Endodermal cell (in vitro differentiated cells): ENCODE data around the gene CROCC2. TPM values are rescaled to one million over a fixed set of nuclear protein-coding genes. Genes with fewer than 3 reads are reported as not detected.
A peak's percentile ranks its signal among the peaks of the same experiment; 100 is the strongest.

Experiments
- DNase-seq: peaks from one replicate; pipeline ENCODE4 v3.0.0-alpha.2; 2017
- H3K27ac ChIP-seq: 2 replicates; pipeline ENCODE4 v1.5.1; 2013; ENCODE audit warnings: mild to moderate bottlenecking, low read depth, low read length, moderate library complexity
- H3K27me3 ChIP-seq: 2 replicates; pipeline ENCODE4 v1.6.1; 2013; ENCODE audit warnings: mild to moderate bottlenecking, low read length, moderate library complexity; ENCODE audit not compliant: insufficient read depth, control insufficient read depth, poor library complexity, severe bottlenecking
- H3K36me3 ChIP-seq: 2 replicates; pipeline ENCODE4 v1.7.0; 2013; ENCODE audit warnings: mild to moderate bottlenecking, low read length, moderate library complexity; ENCODE audit not compliant: control insufficient read depth, insufficient read depth
- H3K4me1 ChIP-seq: one replicate; pipeline ENCODE4 v1.7.0; 2013; ENCODE audit warnings: low read length; ENCODE audit not compliant: control insufficient read depth, insufficient read depth
- H3K4me3 ChIP-seq: 2 replicates; pipeline ENCODE4 v1.5.1; 2013; ENCODE audit warnings: mild to moderate bottlenecking, low read length, moderate library complexity
- H3K9ac ChIP-seq: 2 replicates; pipeline ENCODE4 v1.6.1; 2013; ENCODE audit warnings: mild to moderate bottlenecking, low read length, moderate library complexity; ENCODE audit not compliant: poor library complexity, severe bottlenecking; ENCODE audit errors: extremely low read depth
- H3K9me3 ChIP-seq: 2 replicates; pipeline ENCODE4 v1.6.1; 2013; ENCODE audit warnings: mild to moderate bottlenecking, low read length, moderate library complexity; ENCODE audit not compliant: control insufficient read depth
- H3K27ac Mint-ChIP-seq: 2 replicates; pipeline ENCODE4 v1.8.0; 2020; ENCODE audit warnings: mixed read lengths
- H3K27me3 Mint-ChIP-seq: 2 replicates; pipeline ENCODE4 v1.8.0; 2021; ENCODE audit warnings: mild to moderate bottlenecking, mixed read lengths; ENCODE audit not compliant: insufficient read depth
- H3K36me3 Mint-ChIP-seq: 2 replicates; pipeline ENCODE4 v1.8.0; 2020; ENCODE audit warnings: low read depth, mixed read lengths
- H3K4me1 Mint-ChIP-seq: 2 replicates; pipeline ENCODE4 v1.8.0; 2020; ENCODE audit warnings: mixed read lengths
- H3K4me3 Mint-ChIP-seq: 2 replicates; pipeline ENCODE4 v1.8.0; 2020; ENCODE audit warnings: mild to moderate bottlenecking, moderate library complexity, mixed read lengths
- H3K9me3 Mint-ChIP-seq: 2 replicates; pipeline ENCODE4 v1.8.0; 2020; ENCODE audit warnings: mild to moderate bottlenecking, mixed read lengths
- CTCF ChIP-seq: fragments of 200-600 bp; sonication (generic); conservative IDR thresholded peaks from 2 replicates; pipeline ENCODE4 v1.5.0; 2021; ENCODE audit warnings: antibody characterized with exemption, mild to moderate bottlenecking
- WGBS, 2 experiments: methylation state at CpG; one replicate each; pipeline versions ENCODE4 v1.1.5 to v1.1.7; 2013; ENCODE audit warnings: missing lambda C conversion rate in 2 of 2, mixed read lengths in 1 of 2; ENCODE audit not compliant: insufficient coverage in 1 of 2, insufficient read length in 1 of 2; 5-methylcytosine and 5-hydroxymethylcytosine counted together
- total RNA-seq, 2 donors: library from RNA; stranded (reverse); fragmentation: NEBNext Ultra II Directional in 1 of 2; extraction: Animal tissue kit (Norgen Biotek cat#: 25700) in 1 of 2; gene quantifications; 2 replicates in 1 of 2; 3 replicates in 1 of 2; pipeline ENCODE4 v1.2.1, GENCODE V29; 2021

Gene CROCC2
- total RNA-seq, 2 donors from 2014 or later, result not detected

DNA sequence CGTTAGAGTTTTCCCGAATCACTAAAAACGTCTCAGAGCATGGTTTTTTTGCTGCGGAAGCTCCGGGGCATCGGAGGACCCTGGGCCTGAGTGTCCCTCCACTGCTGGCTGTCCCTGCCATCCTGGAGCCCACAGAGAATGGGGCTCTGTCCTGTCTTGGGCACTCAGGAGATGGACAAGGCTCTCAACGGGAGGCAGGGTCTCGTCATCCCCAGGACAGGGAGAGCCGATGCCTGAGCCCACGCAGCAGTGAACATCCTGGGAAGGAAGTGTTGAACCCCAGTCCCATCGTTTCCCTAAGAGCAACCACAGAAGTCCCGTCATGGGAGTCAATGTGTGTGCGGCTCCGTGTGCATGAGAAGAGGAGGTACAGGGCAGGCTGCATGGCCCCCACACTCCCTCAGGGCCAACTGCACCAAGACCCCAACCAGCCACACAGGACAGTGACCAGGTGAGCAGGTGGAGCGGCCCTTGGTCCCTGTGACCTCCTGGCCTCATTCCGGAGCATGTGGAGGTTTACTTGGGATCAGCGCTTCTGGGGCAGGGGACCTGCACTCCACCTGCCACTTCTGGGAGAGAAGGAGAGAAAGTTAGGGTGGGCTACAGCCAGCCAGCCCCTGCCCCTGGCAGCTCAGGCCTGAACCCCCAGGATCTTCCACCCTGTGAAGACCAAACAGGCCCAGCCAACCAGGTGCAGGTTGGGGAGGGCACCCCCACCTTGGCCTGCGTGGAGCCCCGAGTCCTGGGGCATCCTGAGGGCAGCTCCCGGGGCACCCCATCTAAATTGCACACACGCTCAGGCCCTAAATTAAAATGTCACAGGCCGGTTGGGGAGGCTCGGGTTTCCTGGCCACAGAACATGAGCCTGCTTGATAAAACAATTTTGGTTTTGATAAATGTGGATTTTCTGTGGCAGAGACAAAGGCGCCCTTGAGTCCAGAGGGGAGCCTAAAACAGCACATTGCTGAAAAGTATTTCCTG, 89.2 kb downstream of the CROCC2 start:
- Histone ChIP-seq H3K9me3 (no peaks in the 10 kb centered on the region), H3K27ac (no peak overlapping the region), H3K27me3 (peaks cover 31% of the 10 kb centered on the region), H3K36me3 (no peaks in the 10 kb centered on the region), H3K4me1 (no peaks in the 10 kb centered on the region), H3K9ac (no peak overlapping the region), H3K4me3 (no peak overlapping the region)
- Mint-ChIP-seq H3K4me1 (peaks cover 1% of the 10 kb centered on the region), H3K36me3 (no peaks in the 10 kb centered on the region), H3K9me3 (no peaks in the 10 kb centered on the region), H3K27ac (no peak overlapping the region), H3K27me3 (peaks cover 16% of the 10 kb centered on the region), H3K4me3 (no peak overlapping the region)
- WGBS, 2 experiments, result 94% methylated on average over 18 to 24 of the region's 24 CpGs
- TF ChIP-seq CTCF, result no peak
- peak; percentile 35 for DNase-seq

DNA sequence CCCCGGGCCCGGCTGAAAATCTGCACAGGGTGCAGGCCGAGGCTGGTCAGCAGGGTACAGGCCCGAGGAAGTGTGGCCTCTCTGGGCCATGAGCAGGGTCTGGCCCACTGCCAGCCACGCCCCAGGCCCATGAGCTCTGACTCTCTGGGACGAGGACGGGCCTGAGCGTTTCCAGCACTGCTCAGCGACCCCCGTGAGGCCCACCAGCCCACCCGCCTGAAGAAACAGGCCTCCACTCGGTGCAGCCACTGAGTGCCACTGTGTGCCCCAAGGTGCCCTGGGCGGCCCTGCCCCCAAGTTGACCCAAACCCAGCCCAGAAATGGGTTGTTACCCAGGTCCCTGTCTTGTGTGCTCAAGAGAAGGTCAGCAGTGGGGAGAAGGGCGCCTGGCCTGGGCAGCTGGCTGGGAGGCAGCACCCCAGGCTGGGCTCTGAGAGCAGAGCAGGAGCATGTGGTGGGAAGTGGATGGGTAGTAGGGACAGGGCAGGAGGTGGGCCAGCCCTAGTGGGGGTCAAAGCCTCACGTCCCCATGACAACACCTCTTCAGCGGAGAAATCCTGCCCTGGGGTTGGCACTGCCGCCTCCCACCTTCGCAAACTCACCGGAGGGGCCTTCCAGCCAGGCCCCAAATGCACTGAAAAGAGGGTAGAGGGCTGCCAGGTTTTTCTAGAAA, 90.2 kb downstream of the CROCC2 start:
- Mint-ChIP-seq H3K4me3 (no peak overlapping the region), H3K4me1 (peaks cover 1% of the 10 kb centered on the region), H3K9me3 (no peaks in the 10 kb centered on the region), H3K27ac (no peak overlapping the region), H3K36me3 (no peaks in the 10 kb centered on the region), H3K27me3 (peaks cover 25% of the 10 kb centered on the region)
- H3K9me3 ChIP-seq, result no peaks in the 10 kb centered on the region
- H3K4me3 ChIP-seq, result no peak overlapping the region
- 81 to 97% methylated on average over 7 to 19 of the region's 19 CpGs for WGBS, 2 experiments
- no peak overlapping the region for H3K9ac ChIP-seq
- peak; percentile 37 for DNase-seq
- no peak for TF ChIP-seq CTCF
- no peaks in the 10 kb centered on the region for H3K4me1 ChIP-seq
- peaks cover 41% of the 10 kb centered on the region for H3K27me3 ChIP-seq
- H3K36me3 ChIP-seq, result no peaks in the 10 kb centered on the region
- H3K27ac ChIP-seq, result no peak overlapping the region

DNA sequence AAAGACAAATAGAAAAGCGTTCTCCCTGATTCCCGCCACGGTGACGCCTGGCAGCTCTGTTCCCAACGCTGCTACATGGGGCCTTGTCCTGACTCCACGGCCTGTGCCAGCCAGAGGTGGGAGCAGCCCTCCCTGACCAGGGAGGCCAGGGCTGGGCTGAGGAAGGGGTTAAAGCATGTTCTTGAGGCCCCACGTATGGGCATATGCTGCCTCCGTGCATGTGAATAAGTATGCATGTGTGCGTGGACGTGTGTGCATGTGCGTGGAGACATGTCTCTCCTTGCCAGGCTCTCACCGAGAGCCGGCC, 90.7 kb downstream of the CROCC2 start:
- no peaks in the 10 kb centered on the region for H3K9me3 Mint-ChIP-seq
- peak; percentile 43 for DNase-seq
- H3K4me3 Mint-ChIP-seq, result no peak overlapping the region
- no peak overlapping the region for H3K4me3 ChIP-seq
- H3K27ac ChIP-seq, result no peak overlapping the region
- TF ChIP-seq CTCF, result no peak
- no peak overlapping the region for H3K27ac Mint-ChIP-seq
- WGBS, 2 experiments, result 86 to 95% methylated on average over 9 to 13 of the region's 13 CpGs
- H3K9ac ChIP-seq, result no peak overlapping the region
- no peaks in the 10 kb centered on the region for H3K36me3 ChIP-seq
- peaks cover 46% of the 10 kb centered on the region for H3K27me3 ChIP-seq
- no peaks in the 10 kb centered on the region for H3K36me3 Mint-ChIP-seq
- no peaks in the 10 kb centered on the region for H3K4me1 ChIP-seq
- peaks cover 1% of the 10 kb centered on the region for H3K4me1 Mint-ChIP-seq
- H3K27me3 Mint-ChIP-seq, result peaks cover 28% of the 10 kb centered on the region
- H3K9me3 ChIP-seq, result no peaks in the 10 kb centered on the region
